ENCODE results near the gene CAMK4. TPM values are rescaled to one million over a fixed set of nuclear protein-coding genes. Genes with fewer than 3 reads are reported as not detected.
"Not testable (repeated sequence)": the region's sequence is repeated elsewhere in the genome, so short reads cannot be mapped to it uniquely, and the experiment has no call there.

Gene CAMK4
- total RNA-seq, 2 donors from 2014 or later, result 1.8 to 3.1 TPM

GRCh38 chr5:111295649-111296048, 71.5 kb downstream of the CAMK4 start:
- ATAC-seq, result no peak
- no peak for DNase-seq
- intact Hi-C loops (cut with DNase I, micrococcal nuclease), result no loop called here

GRCh38 chr5:111296570-111296969, 72.4 kb downstream of the CAMK4 start:
- intact Hi-C loops (cut with DNase I, micrococcal nuclease), result no loop called here
- DNase-seq (no peak), ATAC-seq (no peak)

GRCh38 chr5:111299067-111299481, 74.9 kb downstream of the CAMK4 start:
- no peak for DNase-seq
- ATAC-seq, result no peak

GRCh38 chr5:111299831-111300432, 75.7 kb downstream of the CAMK4 start:
- ATAC-seq, result no peak

More at GRCh38 chr5:111299067-111299481, 74.9 kb downstream of the CAMK4 start:
- intact Hi-C loops (cut with DNase I, micrococcal nuclease), result no loop called here

GRCh38 chr5:111301264-111301663, 77.1 kb downstream of the CAMK4 start:
- no peak for DNase-seq
- intact Hi-C loops (cut with DNase I, micrococcal nuclease), result no loop called here
- ATAC-seq, result no peak

More at GRCh38 chr5:111299831-111300432, 75.7 kb downstream of the CAMK4 start:
- intact Hi-C loops (cut with DNase I, micrococcal nuclease), result no loop called here
- DNase-seq, result no peak

- intact Hi-C loops (cut with DNase I, micrococcal nuclease); DNase-seq; ATAC-seq: not testable (repeated sequence)
These were observed 77.9 kb downstream of the CAMK4 start for GRCh38 chr5:111302043-111302442.

- DNase-seq, result no peak
- no peak for ATAC-seq
- intact Hi-C loops (cut with DNase I, micrococcal nuclease), result no loop called here
These were observed 84.8 kb downstream of the CAMK4 start for GRCh38 chr5:111308951-111309350.

- DNase-seq, result no peak
- no peak for ATAC-seq
- intact Hi-C loops (cut with DNase I, micrococcal nuclease), result no loop called here
These were observed 85.2 kb downstream of the CAMK4 start for GRCh38 chr5:111309384-111309783.

- no peak for ATAC-seq
- intact Hi-C loops (cut with DNase I, micrococcal nuclease), result no loop called here
- no peak for DNase-seq
These were observed 86.8 kb downstream of the CAMK4 start for GRCh38 chr5:111310711-111311620.

- ATAC-seq, result no peak
These were observed 87.5 kb downstream of the CAMK4 start for GRCh38 chr5:111311666-111312065.

GRCh38 chr5:111313017-111313724, 89.0 kb downstream of the CAMK4 start:
- intact Hi-C loops (cut with DNase I, micrococcal nuclease), result no loop called here
- ATAC-seq (no peak), DNase-seq (no peak)

More at GRCh38 chr5:111311666-111312065, 87.5 kb downstream of the CAMK4 start:
- no peak for DNase-seq
- intact Hi-C loops (cut with DNase I, micrococcal nuclease), result no loop called here

- ATAC-seq, result no peak
- no peak for DNase-seq
- intact Hi-C loops (cut with DNase I, micrococcal nuclease), result no loop called here
These were observed 96.8 kb downstream of the CAMK4 start for GRCh38 chr5:111320953-111321352.

- intact Hi-C loops (cut with DNase I, micrococcal nuclease), result no loop called here
- DNase-seq, result no peak
- ATAC-seq, result no peak
These were observed 97.2 kb downstream of the CAMK4 start for GRCh38 chr5:111321376-111321775.

GRCh38 chr5:111326551-111326950, 102.4 kb downstream of the CAMK4 start:
- intact Hi-C loops (cut with DNase I, micrococcal nuclease), result no loop called here
- DNase-seq, result no peak
- no peak for ATAC-seq

GRCh38 chr5:111337133-111337532, 112.9 kb downstream of the CAMK4 start:
- ATAC-seq (no peak), DNase-seq (no peak)
- intact Hi-C loops (cut with DNase I, micrococcal nuclease), result no loop called here

GRCh38 chr5:111337688-111338087, 113.5 kb downstream of the CAMK4 start:
- intact Hi-C loops (cut with DNase I, micrococcal nuclease), result no loop called here
- no peak for DNase-seq
- ATAC-seq, result no peak

GRCh38 chr5:111345731-111346130, 121.5 kb downstream of the CAMK4 start:
- intact Hi-C loops (cut with DNase I, micrococcal nuclease), result no loop called here
- DNase-seq (no peak), ATAC-seq (no peak)

- intact Hi-C loops (cut with DNase I, micrococcal nuclease), result no loop called here
- no peak for ATAC-seq
- DNase-seq, result no peak
These were observed 122.8 kb downstream of the CAMK4 start for GRCh38 chr5:111347021-111347420.

GRCh38 chr5:111348661-111349329, 124.6 kb downstream of the CAMK4 start:
- ATAC-seq (no peak), DNase-seq (no peak)
- intact Hi-C loops (cut with DNase I, micrococcal nuclease), result no loop called here
